HT1080 (cell line): ENCODE measurements around the gene AFF3. TPM values are rescaled to one million over a fixed set of nuclear protein-coding genes. Genes with fewer than 3 reads are reported as not detected.
A peak's percentile ranks its signal among the peaks of the same experiment; 100 is the strongest.

ENCODE experiments used
- DNase-seq: peaks from one replicate; pipeline ENCODE4 v3.0.0-alpha.2; 2015; ENCODE audit warnings: low read depth
- total RNA-seq: library from RNA; depleted of rRNA; stranded (reverse); fragments of >200 nt; shearing (Covaris generic); gene quantifications from 2 replicates; pipeline ENCODE4 v1.2.3, GENCODE V29; 2014

The AFF3 gene
- total RNA-seq, 1 experiment from 2014 or later, result 9.3 TPM

DNA sequence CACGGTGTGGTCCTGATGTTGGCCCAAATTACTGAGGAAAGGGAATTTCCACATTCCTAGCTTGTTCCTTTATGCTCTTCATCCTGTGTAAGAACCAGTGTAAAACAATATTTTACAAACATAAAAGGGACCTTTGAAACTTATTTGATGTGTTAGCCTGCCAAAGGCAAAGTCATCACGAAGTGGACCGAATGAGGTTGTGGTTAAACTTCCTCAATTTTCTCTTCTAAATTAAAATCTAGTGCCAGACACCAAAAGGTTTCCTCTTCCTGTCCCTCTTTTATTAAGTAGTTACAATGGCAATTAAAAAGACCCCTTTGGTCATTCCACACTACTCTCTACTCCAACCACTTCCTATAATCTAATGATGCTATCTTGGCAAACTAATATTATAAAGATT is 279.8 kb downstream of the AFF3 start:
- no peak for DNase-seq

DNA sequence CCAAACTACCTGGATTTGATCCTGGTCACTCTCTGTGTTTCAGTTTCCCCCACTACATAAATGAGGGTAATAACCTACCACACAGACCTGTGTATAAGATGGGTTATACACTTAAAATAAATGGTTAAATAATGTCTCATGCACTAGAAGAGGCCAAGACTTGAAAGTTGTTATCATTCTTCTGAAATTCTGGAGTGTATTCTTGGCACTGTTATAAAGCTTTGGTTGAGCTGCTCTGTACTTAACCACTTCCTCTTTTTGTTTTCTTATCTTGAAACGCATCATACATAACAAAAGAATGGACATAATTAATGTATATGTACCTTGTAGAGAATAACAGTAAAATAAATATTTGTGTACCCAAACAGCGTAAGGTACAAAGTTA is 281.0 kb downstream of the AFF3 start:
- no peak for DNase-seq

GRCh38 chr2:99860720-99861375 is 281.5 kb downstream of the AFF3 start:
- no peak for DNase-seq

GRCh38 chr2:99858951-99859596 is 283.3 kb downstream of the AFF3 start:
- DNase-seq, result no peak

DNA sequence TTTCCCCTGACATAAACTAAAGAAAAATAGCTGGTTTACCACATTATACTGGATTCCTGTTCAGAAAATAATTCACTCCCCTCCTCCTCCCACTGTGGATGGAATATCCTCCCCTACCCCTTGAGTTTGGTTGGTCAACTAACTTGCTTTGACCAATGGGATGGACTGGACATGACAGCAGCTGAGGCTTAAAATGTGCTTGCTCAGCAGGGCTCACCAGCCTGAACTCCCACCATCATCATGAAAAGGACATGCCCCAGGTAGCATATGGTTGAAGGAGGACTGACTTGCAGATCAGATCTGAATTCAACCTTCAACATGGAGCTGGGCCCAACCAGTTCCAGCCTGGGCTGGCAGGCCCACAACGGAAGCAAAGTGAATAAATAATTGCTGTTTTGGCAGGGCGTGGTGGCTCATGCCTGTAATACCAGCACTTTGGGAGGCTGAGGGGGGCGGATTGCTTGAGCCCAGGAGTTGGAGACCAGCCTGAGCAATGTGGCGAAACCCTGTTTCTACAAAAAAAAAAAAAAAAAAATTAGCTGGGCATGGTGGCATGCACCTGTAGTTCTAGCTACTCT is 284.4 kb downstream of the AFF3 start:
- no peak for DNase-seq

DNA sequence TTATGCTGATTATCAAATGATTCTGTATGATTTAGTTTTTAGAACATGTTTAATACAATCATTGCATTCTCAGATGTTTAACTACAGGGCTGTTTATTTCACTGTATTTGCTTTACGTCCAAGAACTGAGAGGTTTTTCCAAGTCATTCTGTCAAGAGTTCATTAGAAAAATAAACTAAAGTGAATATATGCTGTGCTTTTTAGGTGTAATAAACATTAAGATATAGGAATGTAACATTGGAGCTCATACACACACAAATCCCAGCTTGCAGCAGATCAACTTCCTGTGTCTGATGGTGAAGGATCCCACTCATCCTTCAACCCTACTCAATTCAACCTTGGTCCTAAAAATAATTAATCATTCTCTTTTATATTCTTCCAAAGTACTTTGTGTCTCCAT is 285.0 kb downstream of the AFF3 start:
- DNase-seq, result no peak

DNA sequence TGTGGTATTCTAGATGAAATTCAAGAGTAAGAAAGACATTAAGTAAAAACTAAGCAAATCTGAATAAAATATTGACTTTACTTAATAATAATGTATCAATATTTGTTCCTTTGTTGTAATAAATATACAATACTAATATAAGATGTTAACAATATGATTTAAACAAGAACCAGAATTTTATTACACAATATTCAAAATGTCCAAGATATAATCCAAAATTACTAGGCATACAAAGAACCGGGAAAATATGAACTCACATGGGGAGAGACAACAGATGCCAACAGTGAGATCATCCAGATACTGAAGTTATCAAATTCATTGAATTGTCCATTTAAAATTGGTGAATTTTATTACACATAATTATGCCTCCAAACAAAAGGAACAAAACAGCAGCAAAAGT is 286.3 kb downstream of the AFF3 start:
- DNase-seq, result no peak

DNA sequence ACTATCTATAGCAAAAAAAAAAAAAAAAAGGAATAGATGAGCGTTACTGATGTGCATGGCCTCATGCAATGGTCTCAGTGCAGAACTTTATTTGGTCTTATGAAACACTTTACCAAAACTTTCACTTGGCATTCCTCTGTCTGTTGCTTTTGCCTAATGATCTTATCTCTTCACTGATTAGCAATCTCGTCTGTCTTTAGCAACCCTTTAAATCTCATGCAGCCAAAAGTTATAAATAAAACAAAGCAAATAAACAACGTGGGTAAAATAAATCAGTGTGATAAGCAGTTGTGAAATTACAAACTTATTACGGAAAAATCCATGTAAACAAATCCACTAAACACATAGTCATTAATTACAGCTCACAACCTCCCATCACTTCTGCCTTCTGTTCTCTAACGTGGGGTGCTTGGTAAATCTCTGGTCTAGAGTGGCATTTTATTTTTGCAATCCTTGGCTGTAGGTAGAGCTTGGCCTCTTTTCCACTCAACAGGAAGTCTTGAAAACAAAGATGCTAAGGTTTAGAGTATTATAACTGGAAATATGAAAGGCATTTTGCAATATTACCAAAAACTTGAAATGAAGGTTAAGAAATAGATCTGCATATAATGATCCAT is 288.0 kb downstream of the AFF3 start:
- no peak for DNase-seq

GRCh38 chr2:99852956-99853355 is 289.4 kb downstream of the AFF3 start:
- no peak for DNase-seq

- DNase-seq, result no peak
Observed at GRCh38 chr2:99852376-99852934, 289.9 kb downstream of the AFF3 start.

GRCh38 chr2:99851811-99852210 is 290.6 kb downstream of the AFF3 start:
- no peak for DNase-seq

DNA sequence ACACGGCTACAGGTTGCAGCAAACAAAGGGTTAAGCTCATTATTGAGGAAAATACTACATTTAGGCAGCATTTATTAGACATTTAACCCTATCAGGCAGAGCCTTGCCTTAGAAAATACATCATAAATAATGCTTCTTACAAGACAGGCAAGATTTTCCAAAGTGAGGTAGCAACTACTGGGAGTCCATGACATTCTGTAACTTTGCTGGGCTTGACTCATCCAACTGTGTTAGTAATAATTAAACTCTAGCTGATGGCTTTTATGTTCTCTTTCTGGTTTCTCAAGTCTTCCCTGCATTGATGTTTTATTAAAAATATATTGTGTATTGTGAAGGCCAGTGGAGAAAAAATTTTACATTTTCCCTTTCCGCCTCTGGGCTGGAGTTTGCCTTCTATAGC is 291.3 kb downstream of the AFF3 start:
- no peak for DNase-seq

DNA sequence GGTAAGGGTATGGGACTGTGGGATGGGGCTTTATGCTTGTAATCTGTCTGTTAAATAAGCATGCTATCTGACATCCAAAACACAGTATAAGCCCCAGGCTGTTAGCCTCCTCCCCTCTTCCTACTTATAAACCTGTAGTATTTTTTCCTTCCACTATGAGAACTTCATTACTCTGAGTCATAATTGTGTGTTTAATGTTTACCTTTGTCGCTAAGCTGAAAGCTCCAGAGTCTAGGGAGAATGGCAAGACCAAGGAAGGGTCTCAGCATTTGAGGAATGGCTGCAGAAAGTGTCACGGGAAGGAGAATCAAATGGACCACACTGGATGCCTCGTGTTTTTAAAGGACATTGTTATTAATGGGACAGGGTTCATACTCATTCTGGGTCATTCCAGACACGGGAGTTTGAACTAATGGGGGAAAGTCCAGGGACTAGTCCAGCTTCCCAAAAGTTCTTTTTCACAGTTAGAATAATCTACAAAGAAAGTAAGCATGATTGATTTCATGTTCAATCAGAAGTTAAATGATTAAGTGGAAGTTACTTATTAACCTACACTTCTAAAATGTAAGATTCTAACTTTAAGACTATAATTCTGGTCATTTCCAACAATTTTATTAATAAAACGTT is 292.2 kb downstream of the AFF3 start:
- peak; percentile 58 for DNase-seq

GRCh38 chr2:99846462-99847107 is 295.8 kb downstream of the AFF3 start:
- DNase-seq, result no peak

DNA sequence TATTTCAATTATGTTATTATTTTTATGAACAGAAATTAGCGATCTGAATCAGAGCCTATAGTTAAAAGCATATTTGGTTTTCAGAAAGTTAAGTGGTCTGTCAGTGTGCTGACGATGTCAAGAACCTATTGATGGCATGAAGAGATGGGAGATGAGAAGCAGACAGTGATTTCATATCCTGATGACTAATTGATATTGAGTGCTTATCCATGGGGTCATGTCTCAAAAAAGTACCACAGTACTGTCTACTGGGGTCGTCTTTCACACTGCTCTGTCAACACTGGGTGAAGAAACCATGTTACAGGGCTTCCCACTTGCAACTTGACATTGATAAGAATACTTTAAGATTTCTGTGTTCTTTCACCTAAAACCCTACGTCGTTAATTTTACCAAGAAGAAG is 297.1 kb downstream of the AFF3 start:
- DNase-seq, result peak; percentile 73

DNA sequence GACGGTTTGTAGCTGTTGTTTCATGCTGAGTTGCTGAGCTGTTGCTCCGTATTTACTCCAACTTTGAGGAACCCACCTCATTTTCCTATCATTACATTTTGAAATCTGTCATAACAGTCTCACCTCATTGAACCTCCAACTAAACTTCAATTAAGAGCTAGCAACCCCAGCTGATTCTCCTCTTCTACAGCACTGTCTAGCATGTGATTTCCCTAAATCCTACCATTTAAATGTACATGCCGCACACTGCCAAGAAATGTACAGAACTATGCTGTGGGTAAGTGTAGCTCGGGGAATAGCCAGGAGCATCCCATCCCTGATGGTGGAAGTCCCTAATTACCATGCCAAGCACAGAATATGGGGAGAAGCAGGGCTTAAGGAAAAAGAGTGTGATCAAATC is 299.9 kb downstream of the AFF3 start:
- no peak for DNase-seq

DNA sequence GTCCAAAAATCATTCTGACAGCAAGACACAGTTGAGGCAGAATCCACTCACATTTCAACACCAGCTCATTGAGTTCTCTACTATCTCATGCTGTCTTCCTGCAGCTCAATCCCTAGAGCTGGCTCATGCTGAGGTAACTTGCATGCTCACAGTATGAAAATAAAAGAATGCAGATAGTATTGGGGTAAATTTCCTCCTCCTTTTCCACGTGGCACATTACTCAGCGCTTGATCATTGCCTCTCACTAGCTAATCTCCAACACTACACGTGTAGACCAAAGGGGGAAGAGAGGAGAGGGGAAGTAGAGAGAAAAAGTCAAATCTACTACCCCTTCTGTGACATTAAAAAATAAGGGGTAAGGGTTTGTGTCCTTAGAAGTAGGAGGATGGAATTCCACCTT is 300.6 kb downstream of the AFF3 start:
- DNase-seq, result peak; percentile 91

- no peak for DNase-seq
Observed at GRCh38 chr2:99840831-99841230, 301.6 kb downstream of the AFF3 start.

- DNase-seq, result no peak
Observed at GRCh38 chr2:99836690-99837605, 305.4 kb downstream of the AFF3 start.

GRCh38 chr2:99834426-99834825 is 308.0 kb downstream of the AFF3 start:
- DNase-seq, result no peak
